ENCODE data around the gene PRAC1.

Gene PRAC1

DNA sequence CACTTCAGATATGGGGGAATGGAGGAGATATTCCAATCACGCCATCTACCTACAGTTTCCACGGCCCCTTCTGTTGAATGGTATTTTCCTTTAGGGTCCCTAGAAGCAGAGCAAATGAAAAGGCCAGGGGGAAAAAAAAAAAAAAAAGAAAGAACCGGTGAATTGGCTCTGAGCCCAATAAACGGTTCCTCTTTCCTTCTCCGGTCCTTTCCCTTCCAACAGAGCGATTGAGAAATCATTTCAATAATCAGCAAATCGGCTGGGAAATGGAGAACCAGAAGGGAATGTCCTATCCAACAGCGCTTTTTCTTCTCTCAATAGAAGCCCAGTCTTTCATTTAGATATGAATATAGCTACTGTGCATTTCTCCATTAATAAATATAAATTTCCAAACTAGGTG is 33.0 kb upstream of the PRAC1 start:
- TF ChIP-seq, protein P1, sequence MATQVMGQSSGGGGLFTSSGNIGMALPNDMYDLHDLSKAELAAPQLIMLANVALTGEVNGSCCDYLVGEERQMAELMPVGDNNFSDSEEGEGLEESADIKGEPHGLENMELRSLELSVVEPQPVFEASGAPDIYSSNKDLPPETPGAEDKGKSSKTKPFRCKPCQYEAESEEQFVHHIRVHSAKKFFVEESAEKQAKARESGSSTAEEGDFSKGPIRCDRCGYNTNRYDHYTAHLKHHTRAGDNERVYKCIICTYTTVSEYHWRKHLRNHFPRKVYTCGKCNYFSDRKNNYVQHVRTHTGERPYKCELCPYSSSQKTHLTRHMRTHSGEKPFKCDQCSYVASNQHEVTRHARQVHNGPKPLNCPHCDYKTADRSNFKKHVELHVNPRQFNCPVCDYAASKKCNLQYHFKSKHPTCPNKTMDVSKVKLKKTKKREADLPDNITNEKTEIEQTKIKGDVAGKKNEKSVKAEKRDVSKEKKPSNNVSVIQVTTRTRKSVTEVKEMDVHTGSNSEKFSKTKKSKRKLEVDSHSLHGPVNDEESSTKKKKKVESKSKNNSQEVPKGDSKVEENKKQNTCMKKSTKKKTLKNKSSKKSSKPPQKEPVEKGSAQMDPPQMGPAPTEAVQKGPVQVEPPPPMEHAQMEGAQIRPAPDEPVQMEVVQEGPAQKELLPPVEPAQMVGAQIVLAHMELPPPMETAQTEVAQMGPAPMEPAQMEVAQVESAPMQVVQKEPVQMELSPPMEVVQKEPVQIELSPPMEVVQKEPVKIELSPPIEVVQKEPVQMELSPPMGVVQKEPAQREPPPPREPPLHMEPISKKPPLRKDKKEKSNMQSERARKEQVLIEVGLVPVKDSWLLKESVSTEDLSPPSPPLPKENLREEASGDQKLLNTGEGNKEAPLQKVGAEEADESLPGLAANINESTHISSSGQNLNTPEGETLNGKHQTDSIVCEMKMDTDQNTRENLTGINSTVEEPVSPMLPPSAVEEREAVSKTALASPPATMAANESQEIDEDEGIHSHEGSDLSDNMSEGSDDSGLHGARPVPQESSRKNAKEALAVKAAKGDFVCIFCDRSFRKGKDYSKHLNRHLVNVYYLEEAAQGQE (IDR thresholded peaks at IDR 0.05; ENCODE audit: insufficient read depth in 1 of 2, low read depth in 2 of 2, low read length in 2 of 2): no peak
- TF ChIP-seq FOXP2 (optimal IDR thresholded peaks at IDR 0.05; ENCODE audit: borderline replicate concordance, extremely low read depth, extremely low read length, insufficient read depth): no peak
- no peak for TF ChIP-seq POLR2AphosphoS5 (IDR thresholded peaks at IDR 0.05; ENCODE audit: low read depth, low read length)
- TF ChIP-seq TAF1 (IDR thresholded peaks at IDR 0.05; ENCODE audit: borderline replicate concordance, insufficient read depth, low read length): no peak
- TF ChIP-seq SIN3A (IDR thresholded peaks at IDR 0.05; ENCODE audit: borderline replicate concordance, insufficient read depth, low read length): no peak

DNA sequence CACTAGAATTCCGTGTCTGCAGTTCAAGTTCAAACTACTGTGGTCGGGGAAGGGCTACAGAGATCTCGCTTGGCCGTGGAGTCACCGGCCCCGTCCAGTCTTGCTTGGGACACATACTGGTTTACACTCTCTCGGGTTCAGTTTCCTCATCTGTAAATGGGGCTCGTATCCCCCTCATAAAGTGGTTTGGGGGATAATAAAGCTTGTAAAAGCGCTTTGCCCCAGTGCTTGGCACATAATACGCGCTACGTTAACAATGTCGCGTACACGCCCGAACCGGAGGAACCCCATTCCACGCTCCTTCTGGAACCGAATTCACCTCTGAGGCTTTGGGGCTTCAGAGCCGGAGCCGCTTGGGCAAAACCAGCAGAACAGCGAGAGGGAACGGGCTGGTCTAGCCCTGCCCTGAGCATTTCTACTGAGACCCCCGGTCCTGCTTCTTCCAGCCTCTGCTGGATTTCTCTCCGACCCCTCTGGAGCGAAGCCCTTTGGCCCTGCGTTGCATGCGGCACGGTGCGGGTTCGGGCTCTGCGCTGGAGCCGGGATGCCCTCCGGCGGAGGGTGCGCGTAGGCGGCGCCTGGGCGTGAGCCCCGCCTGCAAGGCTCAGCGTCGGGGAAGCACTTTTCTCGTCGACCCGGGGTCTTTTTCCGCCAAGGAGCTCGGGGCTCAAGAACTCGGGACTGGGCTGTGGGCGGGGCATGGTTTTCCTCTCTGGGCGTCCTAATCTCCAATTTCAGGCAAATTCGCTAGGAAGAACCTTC is 32.4 kb upstream of the PRAC1 start:
- no peak for TF ChIP-seq FOXP2 (optimal IDR thresholded peaks at IDR 0.05; ENCODE audit: borderline replicate concordance, extremely low read depth, extremely low read length, insufficient read depth)
- TF ChIP-seq, protein P1 (IDR thresholded peaks at IDR 0.05; ENCODE audit: insufficient read depth in 1 of 2, low read depth in 2 of 2, low read length in 2 of 2): no peak
- no peak for TF ChIP-seq SIN3A (IDR thresholded peaks at IDR 0.05; ENCODE audit: borderline replicate concordance, insufficient read depth, low read length)
- no peak for TF ChIP-seq POLR2AphosphoS5 (IDR thresholded peaks at IDR 0.05; ENCODE audit: low read depth, low read length)
- TF ChIP-seq TAF1 (IDR thresholded peaks at IDR 0.05; ENCODE audit: borderline replicate concordance, insufficient read depth, low read length): no peak

DNA sequence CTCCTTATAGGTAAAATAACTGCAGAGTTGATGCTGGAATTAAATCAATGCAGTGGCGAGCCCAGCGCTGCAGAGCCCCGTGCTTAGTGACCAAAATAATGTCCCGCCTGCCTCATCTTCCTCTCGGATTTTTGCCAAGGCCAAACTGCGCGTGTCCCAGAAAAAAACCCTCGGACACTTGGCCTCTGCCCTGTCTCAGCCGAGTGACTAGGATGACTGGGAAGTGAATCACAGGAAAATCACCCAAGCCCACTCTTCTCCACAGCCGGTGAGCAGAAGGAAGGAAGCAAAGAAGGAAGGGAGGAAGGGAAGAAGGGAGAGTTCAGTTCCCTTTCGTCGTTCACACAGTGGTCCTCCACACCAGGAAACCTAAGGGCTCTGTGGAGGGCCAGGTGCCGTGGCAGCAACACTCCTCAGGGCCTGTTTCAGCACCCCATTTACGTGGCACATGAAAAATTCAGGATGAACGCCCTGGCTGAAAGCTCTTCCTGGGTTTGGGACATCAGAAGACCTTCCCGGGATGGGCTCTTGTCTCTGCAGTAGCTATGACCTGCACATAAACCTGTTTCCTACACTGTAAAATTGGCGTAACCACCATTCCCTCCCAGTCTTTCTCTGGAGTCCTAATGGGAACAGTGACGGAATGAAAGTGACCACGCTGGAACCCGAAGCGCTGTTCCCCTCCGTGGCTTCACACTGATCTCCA is 31.6 kb upstream of the PRAC1 start:
- TF ChIP-seq TAF1 (IDR thresholded peaks at IDR 0.05; ENCODE audit: borderline replicate concordance, insufficient read depth, low read length) (no peak), FOXP2 (optimal IDR thresholded peaks at IDR 0.05; ENCODE audit: borderline replicate concordance, extremely low read depth, extremely low read length, insufficient read depth) (no peak), POLR2AphosphoS5 (IDR thresholded peaks at IDR 0.05; ENCODE audit: low read depth, low read length) (no peak), SIN3A (IDR thresholded peaks at IDR 0.05; ENCODE audit: borderline replicate concordance, insufficient read depth, low read length) (no peak)
- TF ChIP-seq, protein P1 (IDR thresholded peaks at IDR 0.05; ENCODE audit: insufficient read depth in 1 of 2, low read depth in 2 of 2, low read length in 2 of 2): no peak

DNA sequence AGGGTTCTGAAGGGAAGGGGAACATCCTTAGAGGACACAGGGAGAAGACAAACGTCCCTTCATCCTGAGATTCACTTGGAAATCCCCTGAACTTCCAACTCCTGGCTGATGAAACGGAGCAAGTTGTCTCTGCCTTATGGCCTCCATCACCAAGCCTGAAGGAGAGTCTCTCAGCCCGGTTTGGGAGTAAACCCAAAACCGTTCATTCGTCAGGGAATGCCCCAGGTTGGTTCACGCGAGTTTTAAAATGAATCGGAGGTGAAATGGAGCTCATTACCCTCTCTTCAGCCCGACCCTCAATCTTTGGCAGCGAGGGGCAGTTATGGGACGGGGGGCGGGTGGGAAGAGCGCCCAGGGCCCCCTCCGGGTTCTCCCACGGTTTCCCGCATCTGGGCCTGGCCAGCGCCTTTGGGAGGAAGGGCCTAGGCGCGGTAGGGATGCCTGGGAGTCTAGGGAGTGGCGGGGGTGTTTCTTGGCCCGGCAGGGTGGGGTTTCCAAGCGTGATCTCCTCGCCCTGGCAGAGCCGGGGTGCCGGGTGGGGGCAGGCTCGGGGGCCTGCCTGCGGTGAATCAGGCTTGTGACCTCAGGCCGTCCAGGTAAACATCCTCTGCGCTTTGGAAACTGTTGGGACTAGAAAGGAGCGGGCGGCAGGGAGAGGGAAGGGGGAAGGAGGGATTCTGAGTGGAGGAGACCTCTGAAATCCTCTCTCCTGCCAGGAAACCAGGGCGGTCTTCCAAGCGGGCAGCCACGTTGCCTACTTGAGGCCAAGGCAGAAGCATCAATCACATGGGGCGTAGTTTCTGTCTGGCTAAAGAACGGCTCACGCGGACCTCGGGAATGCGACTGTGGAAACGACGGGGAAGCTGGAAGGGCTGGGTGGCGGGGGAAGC is 30.3 kb upstream of the PRAC1 start:
- TF ChIP-seq, protein P1 (IDR thresholded peaks at IDR 0.05; ENCODE audit: insufficient read depth in 1 of 2, low read depth in 2 of 2, low read length in 2 of 2): no peak
- no peak for TF ChIP-seq FOXP2 (optimal IDR thresholded peaks at IDR 0.05; ENCODE audit: borderline replicate concordance, extremely low read depth, extremely low read length, insufficient read depth)
- no peak for TF ChIP-seq SIN3A (IDR thresholded peaks at IDR 0.05; ENCODE audit: borderline replicate concordance, insufficient read depth, low read length)
- no peak for TF ChIP-seq POLR2AphosphoS5 (IDR thresholded peaks at IDR 0.05; ENCODE audit: low read depth, low read length)
- TF ChIP-seq TAF1 (IDR thresholded peaks at IDR 0.05; ENCODE audit: borderline replicate concordance, insufficient read depth, low read length): no peak
